ENCODE measurements around the gene HHLA2.

The HHLA2 gene

GRCh38 chr3:108300103-108300849 is 3.9 kb downstream of the HHLA2 start:
- DNase-seq = no peak

- no peak for DNase-seq
These were observed 5.5 kb downstream of the HHLA2 start for GRCh38 chr3:108301695-108302404.

DNA sequence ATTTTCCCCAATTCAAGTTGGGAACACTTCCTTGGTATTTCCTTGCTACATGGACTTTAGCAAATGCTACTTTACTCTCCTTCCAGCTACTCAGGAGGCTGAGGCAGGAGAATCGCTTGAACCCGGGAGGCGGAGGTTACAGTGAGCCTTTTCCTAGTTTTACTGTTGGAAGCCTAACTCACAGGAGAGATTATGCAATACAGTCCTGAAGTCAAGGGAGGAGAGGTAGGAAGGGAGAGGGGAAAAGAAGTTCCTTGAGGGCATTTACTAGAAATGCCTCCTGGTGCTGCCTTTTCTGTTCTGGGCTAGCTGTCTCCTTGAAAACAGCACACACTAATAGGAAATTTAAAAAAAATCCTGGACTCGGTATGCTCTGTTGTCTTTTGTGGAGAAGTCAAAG is 6.2 kb downstream of the HHLA2 start:
- no peak for DNase-seq

DNA sequence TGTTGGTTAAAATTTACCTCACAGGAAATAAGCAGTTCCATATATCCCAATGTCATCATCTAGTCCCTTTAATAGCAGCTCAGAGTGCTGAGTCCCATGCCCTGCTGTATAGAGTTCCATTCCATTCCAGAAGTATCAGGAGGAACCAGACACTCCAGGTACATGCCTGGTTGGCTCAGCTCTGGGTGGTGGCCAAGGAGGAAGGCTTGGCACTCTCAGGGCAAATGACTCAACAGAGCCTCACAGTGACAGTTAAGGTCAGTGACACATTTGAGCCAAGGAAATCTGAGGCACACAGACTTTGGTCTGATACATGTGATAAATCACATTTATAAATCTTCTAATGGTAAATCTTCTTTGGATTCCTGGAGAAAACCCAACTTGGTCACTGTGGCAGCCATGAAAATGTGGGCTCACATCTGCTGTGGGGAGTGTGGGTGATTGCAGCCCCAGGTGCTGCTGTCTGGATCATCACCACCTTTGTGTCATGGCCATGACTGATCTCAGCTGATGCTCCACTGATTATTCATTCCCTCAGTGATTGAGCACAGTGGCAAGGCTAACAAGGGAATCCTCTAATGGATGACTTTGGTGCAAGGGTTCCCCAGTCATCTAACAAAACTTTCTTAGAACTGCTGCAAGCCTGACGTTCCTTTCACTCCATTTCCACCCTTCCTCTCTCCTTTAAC is 9.3 kb downstream of the HHLA2 start:
- DNase-seq = no peak

DNA sequence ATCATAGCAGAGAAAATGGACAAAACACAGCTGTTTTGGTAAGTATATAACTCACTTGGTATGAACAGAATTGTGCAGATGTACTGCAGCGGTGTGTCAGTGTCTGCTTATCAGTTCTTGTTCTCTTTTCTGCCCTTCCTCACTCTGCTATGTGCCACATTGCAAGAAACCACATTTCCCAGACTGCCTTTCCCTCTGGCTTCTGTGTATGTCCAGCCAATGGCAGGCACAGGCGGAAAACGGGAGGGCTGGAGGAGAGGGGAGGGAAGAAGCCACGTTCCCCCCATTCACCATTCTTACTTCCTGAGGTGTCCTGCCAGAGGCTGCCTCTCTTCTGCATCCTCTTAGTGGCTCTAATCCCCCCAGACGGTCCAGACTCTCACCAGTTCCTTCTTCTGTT is 15.4 kb downstream of the HHLA2 start:
- no peak for DNase-seq

DNA sequence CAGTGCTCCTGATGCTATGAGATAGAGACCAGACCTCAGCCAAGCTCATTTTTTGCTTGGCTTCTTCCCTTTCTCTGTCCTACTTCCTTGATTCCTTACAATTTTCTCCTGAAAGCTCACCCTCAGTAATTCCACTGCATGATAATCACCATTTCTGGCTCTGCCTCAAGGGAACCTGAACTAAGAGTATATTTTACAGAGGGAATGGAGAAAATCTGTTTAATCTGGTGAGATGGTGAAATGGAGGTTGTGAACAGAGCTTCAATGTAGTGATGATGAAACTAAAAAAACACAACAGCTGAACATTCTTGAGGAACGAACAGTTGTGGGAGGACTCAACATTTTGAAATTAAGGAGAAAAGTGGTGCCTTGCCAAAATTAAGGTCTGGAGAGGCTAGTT is 16.3 kb downstream of the HHLA2 start:
- DNase-seq = no peak

- no peak for DNase-seq
These were observed 19.5 kb downstream of the HHLA2 start for GRCh38 chr3:108315767-108316301.

GRCh38 chr3:108319428-108320082 is 23.2 kb downstream of the HHLA2 start:
- no peak for DNase-seq

- no peak for DNase-seq
These were observed 24.5 kb downstream of the HHLA2 start for GRCh38 chr3:108320746-108321350.

DNA sequence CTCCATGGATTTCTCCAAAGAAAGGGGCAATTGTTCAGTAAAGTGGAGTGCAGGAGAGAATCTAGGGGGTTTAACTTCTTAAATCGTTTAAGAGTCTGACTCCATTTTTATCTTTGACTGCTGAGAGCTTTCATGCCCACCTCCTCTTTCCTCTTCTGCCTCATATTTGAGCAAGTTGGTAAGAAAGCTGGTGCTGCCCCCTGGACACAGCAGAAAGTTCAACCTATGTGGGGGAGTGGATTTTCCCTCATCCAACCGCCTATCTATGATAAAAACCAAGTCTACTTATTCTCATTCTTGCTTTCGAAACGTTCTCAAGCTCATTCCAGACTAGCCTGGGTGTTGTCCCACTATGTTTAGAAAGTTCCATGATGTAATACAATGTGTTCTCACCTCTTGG is 26.0 kb downstream of the HHLA2 start:
- DNase-seq = peak; percentile 6

DNA sequence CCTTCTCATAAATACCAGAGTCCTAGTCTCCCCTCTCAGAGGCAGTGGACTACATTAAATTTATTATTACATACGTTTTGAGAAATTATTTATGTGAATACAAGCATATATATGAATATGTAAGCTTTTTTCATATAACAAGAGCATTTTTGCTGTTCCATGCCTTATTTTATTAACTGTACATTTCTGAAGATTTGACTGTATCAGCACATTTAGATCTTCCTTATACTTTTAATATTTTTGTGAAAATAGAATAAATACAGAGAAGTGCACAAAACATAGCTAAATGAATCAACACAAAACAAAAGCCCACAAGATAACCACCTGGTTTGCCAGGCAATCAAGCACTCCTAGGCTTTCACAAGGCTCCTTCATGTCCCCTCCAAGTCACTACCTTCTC is 27.8 kb downstream of the HHLA2 start:
- no peak for DNase-seq

- DNase-seq = no peak
These were observed 30.8 kb downstream of the HHLA2 start for GRCh38 chr3:108327168-108327567.

GRCh38 chr3:108328821-108329486 is 32.6 kb downstream of the HHLA2 start:
- DNase-seq = no peak

DNA sequence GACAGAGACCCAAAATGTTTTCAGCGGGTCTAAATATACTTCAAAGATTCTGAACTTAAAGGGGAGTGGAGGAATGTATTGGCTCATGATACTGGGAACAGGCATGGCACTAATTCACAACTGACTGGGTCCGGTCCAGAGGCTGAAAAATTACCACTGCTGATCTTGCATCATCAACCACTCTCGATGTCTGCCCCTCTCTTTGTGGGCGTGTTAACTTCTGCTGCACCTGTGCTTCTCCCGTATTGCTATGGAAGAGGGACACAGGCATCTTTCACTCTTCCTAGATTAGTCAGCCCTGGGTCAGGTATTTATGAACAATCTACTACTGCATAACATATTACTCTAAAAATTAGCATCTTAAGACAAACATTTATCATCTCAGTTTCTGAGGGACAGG is 33.2 kb downstream of the HHLA2 start:
- no peak for DNase-seq

DNA sequence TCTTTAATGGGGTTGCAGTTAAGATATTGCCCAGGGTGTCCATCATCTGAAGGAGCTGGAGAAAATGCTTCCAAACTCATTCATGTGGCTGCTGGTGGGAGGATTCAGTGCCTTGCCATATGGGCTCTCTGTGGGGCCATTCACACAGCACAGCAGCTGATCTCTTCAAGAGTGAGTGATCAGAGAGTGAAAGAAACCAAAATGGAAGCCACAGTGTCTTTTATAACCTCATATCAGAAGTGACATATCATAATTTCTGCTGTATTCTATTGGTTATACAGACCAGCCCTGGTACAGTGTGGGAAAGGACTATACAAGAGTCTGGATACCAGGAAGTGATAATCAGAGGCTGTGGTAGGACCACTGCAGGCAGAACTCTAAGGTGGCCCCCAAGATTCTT is 33.6 kb downstream of the HHLA2 start:
- no peak for DNase-seq

- DNase-seq = no peak
These were observed 35.4 kb downstream of the HHLA2 start for GRCh38 chr3:108331792-108332191.

GRCh38 chr3:108333961-108334360 is 37.6 kb downstream of the HHLA2 start:
- DNase-seq = no peak

DNA sequence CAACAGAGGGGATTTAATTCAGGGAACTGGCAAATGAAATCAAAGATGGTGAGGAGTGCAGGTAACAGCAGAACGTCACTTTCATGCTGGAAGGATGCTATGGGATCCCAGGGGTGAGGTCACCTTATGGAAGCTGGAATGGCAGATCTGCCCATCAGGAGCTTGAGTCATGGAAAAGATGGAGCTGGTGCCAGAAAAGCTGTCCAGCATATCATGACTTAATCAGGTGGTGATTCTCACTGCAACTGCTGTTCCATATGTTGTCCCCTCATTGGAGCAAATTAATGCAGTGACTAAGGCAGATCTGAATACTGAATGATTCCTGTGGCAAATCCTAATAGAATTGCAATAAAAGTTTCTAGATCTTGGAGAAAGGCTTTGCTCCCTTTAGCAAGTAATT is 38.4 kb downstream of the HHLA2 start:
- no peak for DNase-seq

GRCh38 chr3:108338901-108339545 is 42.7 kb downstream of the HHLA2 start:
- DNase-seq = no peak

DNA sequence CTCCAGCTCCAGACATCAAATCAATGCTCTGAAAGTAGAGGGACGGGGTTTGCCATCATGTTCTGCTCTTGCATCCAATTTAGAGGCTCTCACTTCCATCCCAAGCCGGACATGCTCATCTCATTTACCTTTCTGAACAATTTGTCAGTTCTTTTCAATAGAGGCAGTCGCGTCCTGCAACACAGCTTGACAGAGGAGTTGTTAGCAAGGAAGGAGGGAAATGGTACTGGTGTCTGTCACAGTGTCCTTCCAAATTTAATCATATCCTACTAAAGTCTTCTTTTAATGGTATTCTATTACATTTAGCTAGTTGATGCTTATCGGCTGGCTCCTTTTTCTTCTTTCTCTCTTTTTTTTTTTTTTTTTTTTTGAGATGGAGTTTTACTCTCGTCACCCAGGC is 45.6 kb downstream of the HHLA2 start:
- no peak for DNase-seq

- no peak for DNase-seq
These were observed 46.6 kb downstream of the HHLA2 start for GRCh38 chr3:108342837-108343486.
